GM18907 (cell line): ENCODE measurements around the gene MT3.
A peak's percentile ranks its signal among the peaks of the same experiment; 100 is the strongest.
"Not testable (repeated sequence)": the region's sequence is repeated elsewhere in the genome, so short reads cannot be mapped to it uniquely, and the experiment has no call there.

Experiments used
- ATAC-seq: cut with Tn5 transposase; IDR thresholded peaks from one replicate; pipeline ENCODE4 v1.9.1; 2021; ENCODE audit warnings: mild to moderate bottlenecking, moderate library complexity; ENCODE audit not compliant: unreplicated experiment

The MT3 gene

DNA sequence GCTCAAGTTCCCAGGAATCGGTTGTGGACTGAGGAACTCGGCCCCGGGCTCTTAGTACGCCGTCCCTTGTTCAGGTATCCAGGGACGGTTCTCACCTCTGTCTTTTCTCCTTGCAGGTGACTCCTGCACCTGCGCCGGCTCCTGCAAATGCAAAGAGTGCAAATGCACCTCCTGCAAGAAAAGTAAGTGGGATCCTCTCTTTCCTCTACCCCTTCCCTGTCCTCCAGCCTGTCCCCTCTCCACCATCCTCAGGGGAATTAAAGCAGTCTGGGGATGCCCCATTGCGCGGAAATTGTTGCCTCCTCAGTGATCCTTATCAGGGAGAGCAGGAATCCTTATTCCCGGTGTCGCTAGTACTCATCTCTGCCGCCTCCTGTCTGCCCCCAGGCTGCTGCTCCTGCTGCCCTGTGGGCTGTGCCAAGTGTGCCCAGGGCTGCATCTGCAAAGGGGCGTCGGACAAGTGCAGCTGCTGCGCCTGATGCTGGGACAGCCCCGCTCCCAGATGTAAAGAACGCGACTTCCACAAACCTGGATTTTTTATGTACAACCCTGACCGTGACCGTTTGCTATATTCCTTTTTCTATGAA, 19.6 kb downstream of the MT3 start:
- no peak for ATAC-seq

DNA sequence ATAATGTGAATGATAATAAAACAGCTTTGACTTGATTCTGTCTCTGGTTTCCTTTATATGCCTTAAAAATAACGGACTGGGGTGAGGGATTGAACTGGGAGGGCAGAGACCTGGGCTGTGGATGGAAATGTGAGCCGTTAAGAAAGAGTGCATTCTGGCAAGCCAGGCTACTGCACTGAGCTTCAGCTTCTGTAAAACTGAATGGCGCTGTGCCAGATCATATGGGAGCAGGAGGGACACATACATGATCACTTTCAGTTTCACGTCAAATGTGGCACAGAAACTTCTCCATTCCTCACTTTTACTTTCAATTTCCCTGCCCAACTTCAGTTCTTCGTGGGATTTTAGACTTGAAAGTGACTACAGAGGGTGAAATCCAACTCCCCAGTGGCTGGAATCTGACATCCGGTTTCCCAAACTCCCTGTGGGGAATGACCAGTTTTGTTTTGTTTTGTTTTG, 20.2 kb downstream of the MT3 start:
- peak; percentile 52 for ATAC-seq

DNA sequence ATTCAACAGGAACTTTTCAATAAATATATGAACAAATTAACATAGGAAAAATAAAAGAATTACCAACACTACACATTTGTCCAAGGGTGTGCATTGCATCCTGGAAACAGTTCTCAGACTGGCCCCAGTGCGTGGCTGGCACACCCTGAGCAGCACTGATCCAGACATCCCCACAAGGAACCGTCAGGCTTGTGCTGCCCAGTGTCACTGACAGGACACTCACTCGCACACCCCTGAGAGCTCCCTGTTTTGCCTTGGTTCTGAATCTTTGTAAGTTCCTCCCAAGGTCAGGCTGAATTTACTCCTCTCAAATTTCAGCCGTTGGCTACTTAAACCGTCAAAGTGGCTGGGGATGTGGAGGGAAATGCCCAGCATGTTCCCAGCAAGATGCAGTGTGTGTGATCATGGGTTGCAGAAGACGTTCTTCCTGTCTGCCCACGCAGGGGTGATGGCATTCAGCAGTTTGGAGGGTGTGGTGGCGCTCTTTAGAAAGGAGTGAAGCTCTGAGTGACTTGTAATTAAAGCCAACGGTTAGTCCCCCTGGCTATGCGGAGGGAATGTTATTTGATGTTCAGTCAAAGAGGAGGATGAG, 20.8 kb downstream of the MT3 start:
- peak; percentile 25 for ATAC-seq

DNA sequence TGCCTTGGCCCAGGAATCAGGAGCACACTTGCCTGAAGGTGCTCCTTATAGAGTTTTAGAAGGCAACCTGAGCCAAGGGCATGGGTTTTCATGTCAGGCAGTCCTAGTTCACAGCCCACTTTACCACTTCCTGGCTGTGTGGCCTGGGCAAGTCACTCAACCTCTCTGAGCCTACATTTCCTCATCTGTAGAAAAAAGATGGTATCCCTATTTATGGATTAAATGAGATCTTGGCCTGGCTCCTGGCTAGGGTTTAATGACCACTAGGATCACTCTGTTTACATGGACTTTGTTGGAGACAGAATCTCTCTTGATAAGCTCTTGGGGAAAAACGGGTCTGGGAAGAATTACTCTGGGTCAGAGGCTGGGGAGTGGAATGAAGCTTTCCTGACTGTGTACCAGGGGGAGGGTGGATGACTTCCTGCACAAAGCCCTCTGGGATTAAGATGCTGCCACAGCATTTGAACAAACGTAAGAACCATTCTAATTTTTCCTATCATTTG, 21.3 kb downstream of the MT3 start:
- ATAC-seq: no peak

DNA sequence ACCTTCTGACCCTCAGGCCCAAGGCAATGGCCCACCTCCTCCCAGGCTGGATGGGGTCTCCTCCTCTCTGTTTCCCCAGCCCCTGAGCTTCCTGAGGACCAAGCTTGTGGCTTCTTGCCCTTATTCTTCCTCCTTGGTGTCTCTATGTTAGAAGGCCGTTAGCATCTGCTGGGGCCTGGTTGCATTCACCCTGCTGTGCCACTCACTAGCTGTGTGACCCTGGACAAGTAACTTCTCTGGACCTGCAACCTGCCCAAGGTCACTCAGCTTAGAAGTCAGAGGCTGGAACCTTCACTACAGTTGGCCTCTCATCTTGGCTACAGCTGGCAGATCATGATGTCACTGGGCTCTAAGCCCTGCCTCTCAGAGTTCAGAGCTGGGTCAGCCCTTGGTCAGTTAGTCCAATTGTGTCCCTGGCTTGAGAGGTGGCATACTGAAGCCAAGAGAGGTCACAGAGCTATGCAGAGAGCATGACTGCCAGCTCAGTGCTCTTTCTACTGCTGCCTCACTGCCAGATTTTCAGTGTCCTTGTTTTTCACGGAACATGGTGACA, 22.0 kb downstream of the MT3 start:
- ATAC-seq: no peak

DNA sequence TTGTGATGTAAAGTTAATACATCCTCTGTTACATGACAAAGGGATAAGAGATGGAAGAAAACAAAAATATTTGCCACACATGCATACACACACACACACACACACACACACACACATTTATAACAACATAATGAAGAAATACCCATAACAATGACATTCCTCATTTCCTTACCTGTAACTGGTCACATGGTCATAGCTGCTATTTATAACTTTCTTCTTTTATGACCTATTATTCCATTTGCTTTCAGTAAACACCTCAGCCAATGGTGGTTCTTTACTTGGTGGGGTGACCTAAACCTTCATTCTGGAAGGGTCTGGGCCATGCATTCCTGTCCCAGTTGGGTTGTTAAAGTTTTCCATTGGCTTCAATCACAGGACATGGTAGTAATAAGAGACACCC, 24.4 kb downstream of the MT3 start:
- ATAC-seq: no peak

DNA sequence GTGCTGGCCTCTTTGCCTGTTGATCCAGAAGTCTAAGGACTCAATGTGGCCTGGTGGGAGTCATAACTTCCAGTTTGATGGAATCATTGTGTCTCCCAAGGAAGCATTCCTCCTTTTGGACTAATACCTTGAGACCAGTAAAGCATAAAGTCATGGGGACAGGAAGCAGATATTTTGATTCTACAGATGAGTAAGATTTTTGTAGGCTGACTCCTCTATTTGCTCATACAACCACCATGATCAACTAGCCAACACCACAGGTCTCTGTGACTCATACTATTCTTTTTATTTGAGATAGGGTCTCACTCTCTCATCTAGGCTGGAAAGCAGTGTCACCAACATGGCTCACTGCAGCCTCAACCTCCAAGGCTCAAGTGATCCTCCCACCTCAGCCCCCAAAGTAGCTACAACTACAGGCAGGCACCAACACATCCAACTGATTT, 25.2 kb downstream of the MT3 start:
- no peak for ATAC-seq

DNA sequence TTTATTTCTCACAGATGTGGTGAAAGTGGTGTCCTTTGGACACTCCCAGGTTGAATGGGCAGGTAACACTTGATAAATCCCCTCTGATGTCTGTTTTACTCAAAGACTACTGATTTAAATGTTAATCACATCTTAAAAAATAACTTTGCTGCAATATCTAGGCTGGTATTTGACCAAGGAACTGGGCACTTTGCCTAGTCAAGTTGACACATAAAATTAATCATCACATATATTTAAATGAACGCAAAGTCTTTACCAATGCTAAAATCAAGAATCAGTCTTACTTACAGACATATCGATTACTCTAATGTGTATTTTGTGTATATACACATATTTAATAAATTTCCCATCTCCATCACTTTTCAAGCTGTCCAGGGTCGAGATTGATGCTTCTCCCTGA, 26.0 kb downstream of the MT3 start:
- ATAC-seq: no peak

DNA sequence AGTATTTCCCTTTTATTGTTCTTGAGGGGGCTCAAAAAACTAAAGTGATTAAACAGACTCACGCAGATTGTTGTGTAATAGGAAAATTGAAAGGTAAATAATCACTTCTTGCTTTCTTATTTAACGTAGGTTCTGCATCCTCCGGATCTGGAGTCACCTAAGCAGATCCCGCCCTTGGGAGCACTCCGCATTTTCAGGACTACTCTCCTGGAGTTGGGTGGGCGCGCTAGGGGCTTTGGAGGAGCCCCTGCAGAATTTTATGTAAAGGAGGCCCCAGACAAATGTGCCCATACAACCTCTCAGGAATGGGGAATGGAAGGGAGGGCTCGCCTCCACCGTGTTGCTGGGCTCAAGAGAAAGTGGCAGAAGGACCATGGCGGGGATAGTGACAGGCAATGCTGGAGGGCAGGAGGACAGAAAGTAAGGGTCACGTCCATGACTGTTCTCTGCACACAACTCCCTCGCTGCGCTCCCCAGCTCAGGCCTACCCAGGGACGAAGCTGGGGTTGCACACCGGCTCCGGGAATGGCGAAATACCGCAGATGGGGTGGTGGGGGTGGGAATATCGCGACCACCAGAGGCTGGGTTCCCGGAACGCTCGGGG, 27.4 kb downstream of the MT3 start:
- no peak for ATAC-seq

DNA sequence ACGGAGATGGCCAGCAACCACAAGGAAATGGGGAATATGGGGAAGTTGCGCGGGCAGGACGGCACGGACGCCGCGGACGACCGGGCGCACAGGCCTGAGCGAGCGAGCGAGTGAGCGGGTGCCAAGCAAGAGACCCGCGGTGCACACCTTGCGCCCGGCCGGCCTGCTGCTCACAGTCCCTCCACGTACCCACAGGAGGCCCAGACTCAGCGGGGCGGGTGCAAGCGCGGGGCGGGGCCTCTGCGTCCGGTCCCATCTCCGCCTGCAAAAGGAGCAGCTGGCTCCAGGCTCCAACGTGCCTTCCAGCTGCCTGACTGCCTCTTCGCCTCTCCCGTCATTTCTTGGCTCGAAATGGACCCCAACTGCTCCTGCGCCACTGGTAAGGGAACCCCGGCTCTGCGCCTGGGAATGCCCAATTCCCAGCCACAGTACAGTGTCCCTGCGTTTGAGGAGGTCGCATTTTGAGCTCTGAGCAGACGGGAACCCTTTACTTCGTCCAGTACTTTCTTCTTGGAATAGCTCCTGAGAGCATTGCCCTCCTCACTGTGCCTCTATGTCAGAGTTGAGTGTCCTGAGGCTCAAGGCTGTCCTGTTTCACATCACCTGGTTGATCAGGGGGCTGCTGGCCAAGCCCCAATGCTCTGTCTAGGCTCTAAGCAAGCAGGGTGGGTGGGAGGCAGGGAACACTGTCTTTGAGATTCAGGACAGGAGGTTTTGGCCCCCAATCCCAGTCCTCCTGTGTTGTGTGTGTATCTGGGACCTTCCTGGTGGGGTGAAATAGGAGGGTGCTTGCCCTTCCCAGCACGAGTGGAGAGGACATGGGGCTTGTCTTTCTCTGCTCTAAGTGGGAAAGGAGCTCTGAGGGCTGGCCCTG, 28.1 kb downstream of the MT3 start:
- ATAC-seq: no peak

DNA sequence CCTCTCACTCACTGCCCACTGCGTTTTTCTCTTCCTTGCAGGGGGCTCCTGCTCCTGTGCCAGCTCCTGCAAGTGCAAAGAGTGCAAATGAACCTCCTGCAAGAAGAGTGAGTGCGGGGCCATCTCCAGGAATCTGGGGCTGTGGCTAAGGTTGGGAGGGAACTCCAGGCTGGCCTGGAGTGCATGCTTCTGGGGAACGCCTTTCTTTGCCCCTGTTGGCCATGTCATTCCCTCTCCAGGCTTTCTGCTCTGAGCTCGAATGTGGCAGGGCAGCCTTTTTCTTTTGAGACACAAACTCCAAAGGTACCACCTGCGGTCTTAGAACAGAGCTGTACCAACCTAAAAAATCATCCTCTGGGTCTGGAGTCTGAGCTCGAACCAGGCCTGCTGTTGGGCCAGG, 28.8 kb downstream of the MT3 start:
- no peak for ATAC-seq

DNA sequence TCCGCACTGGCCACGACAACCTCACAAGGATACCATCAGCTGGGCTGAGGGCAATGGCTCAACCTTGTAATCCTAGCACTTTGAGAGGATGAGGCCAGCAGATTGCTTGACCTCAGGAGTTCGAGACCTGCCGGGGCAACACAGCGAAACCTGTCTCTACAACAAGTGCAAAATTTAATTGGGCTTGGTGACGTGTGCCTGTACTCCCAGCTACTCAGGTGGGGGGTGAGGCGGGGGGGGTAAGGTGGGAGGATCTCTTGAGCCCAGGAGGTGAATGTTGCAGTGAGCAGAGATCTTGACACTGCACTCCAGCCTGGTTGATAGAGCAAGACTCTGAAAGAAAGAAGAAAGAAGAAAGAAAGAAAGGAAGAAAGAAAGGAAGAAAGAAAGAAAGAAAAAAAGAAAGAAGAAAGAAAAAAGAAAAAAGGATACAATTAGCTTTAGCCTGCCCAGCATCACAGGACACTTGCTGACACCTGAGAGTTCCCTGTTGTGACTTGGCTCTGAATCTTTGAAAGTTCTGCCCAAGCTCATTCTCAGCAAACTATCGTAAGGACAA, 31.1 kb downstream of the MT3 start:
- ATAC-seq: no peak

DNA sequence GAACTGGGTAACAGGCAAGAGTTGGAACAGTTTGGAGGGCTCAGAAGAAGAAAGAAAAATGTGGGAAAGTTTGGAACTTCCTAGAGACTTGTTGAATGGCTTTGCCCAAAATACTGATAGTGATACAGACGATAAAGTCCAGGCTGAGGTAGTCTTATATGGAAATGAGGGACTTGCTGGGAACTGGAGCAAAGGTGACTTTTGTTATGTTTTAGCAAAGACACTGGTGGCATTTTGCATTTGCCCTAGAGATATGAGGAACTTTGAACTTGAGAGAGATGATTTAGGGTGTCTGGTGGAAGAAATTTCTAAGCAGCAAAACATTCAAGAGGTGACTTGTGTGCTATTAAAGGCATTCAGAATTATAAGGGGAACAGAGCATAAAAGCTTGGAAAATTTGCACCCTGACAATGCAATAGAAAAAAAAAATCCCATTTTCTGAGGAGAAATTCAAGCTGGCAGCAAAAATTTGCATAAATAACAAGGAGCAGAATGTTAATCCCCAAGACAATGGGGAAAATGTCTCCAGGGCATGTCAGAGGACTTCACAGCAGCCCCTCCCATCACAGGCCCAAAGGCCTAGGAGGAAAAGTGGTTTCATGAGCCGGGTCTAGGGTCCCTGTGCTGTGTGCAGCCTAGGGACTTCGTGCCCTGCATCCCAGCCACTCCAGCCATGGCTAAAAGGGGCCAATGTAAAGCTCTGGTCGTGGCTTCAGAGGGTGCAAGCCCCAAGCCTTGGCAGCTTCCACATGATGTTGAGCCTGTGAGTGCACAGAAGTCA, 32.5 kb downstream of the MT3 start:
- not testable (repeated sequence) for ATAC-seq

DNA sequence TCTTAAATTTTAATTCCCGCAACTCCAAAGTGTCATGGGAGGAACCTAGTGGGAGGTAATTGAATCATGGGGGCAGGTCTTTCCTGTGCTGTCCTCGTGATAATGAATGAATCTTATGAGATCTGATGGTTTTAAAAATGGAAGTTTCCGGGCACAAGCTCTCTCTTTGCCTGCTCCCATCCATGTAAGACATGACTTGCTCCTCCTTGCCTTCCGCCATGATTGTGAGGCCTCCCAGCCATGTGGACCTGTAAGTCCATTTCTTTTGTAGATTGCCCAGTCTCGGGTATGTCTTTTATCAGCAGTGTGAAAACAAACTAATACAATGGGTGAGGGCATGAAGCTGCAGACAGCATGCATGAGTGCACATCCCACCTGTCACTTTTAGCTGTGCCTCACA, 33.9 kb downstream of the MT3 start:
- ATAC-seq: not testable (repeated sequence)

DNA sequence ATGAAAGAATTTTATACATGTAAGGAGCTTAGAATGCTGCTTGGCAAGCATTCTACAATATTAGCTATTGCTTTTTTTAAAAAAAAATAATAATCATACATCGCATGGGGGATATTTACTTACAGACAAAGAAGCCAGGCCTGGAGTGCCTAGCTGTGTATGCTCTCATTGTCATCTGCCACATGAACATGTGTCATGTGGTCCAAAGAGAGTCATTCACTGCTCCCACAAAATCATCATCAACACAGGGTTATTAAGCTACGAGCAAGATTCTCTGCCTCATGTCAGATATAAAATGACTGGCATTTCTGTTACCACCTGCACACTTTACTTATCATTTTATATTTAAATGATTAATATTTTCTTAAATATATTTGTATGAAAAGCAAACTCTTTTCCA, 34.3 kb downstream of the MT3 start:
- ATAC-seq: no peak

DNA sequence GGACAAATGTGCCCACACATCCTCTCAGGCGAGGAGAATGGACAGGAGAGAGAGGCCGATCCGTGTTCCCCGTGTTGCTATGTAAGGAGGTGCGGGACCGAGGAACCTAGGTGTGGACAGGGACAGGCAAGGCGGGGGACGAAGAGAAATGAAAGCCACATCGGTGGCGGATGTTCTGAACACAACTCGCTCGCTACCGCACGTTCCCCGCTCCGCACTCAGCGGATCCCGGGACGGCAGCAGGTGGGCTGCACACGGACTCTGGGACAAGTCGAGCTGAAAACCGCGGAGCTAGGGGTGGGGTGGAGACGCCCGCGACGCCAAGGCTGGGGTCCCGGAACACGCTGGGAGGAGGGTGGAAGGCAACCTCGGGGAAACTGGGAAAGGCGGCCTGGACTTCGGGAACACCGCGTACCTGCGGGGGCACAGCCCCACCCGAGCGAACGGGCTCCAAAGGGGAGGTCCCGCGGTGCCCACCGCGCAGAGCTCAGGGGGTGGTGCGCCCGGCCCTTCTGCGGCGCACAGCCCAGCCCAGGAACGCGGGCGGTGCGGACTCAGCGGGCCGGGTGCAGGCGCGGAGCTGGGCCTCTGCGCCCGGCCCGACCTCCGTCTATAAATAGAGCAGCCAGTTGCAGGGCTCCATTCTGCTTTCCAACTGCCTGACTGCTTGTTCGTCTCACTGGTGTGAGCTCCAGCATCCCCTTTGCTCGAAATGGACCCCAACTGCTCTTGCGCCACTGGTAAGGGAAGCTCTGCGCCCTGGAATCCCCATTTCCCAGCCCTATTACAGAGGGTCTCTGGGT, 36.0 kb downstream of the MT3 start, which contains the start of gene MT1E:
Gene MT1E, plus strand, starts transcription at position 642 of the 803 bp plus-strand sequence. Its CDS starts 71 bp downstream, at position 713.
- peak; percentile 57 for ATAC-seq

DNA sequence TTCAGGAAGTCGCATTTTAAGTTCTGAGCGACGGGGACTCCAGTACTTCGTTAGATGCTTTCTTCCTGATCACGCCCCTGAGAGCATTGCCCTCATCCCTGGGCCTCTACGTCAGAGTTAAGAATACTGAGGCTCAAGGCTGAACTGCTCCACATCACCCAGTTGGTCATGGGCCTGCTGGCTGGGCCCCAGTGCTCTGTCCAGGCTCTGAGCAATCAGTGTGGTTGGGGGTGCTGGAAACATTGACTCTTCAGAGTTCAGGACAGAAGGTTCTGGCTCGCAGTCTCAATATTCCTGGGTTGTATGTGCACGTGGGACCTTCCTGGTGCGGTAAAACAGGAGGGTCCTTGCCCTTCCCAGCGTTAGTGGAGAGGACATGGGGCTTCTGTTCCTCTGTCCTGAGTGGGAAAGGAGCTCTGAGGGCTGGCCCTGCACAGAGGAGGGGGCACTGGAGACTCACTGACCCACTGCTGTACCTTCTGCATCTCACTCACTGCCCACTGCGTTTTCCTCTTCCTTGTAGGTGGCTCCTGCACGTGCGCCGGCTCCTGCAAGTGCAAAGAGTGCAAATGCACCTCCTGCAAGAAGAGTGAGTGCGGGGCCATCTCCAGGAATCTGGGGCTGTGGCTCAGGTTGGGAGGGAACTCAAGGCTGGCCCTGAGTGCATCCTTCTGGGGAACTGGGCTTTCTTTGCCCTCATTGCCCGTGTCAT, 36.8 kb downstream of the MT3 start:
- no peak for ATAC-seq

DNA sequence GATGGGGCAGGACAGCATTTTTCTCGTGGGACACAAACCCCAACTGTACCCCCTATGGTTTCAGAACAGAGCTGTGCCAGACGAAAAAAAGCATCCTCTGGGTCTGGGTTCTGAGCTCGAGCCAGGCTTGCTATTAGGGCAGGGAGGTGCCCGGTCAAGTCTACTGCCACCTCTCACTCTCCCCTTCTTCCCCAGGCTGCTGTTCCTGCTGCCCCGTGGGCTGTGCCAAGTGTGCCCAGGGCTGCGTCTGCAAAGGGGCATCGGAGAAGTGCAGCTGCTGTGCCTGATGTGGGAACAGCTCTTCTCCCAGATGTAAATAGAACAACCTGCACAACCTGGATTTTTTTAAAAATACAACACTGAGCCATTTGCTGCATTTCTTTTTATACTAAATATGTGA, 37.4 kb downstream of the MT3 start:
- no peak for ATAC-seq
